Vagina (tissue), 2 donors: ENCODE results near the gene TCF23.
"Not testable (repeated sequence)": the region's sequence is repeated elsewhere in the genome, so short reads cannot be mapped to it uniquely, and the experiment has no call there.

Experiments
- POLR2A ChIP-seq, 2 donors: fragments of 450-650 bp; IDR thresholded peaks; one replicate each; pipeline ENCODE4 v1.6.1; 2017; ENCODE audit warnings: antibody characterized with exemption in 2 of 2, mild to moderate bottlenecking in 2 of 2, moderate library complexity in 2 of 2
- POLR2AphosphoS5 ChIP-seq, 2 donors: sonication (generic); formaldehyde crosslinking; IDR thresholded peaks; one replicate each; pipeline ENCODE4 v1.9.0; 2017; ENCODE audit warnings: antibody characterized with exemption in 2 of 2, mild to moderate bottlenecking in 2 of 2, low read depth in 1 of 2; ENCODE audit not compliant: insufficient read depth in 1 of 2
- TF ChIP-seq, protein P1 (sequence below), 3 experiments: fragments of 450-650 bp in 2 of 3; fragments of 200-600 bp in 1 of 3; sonication (generic) in 1 of 3; IDR thresholded peaks; one replicate each; pipeline ENCODE4 v1.5.1; 2017 to 2019; ENCODE audit warnings: antibody characterized with exemption in 3 of 3, mild to moderate bottlenecking in 2 of 3, moderate library complexity in 2 of 3

DNA sequence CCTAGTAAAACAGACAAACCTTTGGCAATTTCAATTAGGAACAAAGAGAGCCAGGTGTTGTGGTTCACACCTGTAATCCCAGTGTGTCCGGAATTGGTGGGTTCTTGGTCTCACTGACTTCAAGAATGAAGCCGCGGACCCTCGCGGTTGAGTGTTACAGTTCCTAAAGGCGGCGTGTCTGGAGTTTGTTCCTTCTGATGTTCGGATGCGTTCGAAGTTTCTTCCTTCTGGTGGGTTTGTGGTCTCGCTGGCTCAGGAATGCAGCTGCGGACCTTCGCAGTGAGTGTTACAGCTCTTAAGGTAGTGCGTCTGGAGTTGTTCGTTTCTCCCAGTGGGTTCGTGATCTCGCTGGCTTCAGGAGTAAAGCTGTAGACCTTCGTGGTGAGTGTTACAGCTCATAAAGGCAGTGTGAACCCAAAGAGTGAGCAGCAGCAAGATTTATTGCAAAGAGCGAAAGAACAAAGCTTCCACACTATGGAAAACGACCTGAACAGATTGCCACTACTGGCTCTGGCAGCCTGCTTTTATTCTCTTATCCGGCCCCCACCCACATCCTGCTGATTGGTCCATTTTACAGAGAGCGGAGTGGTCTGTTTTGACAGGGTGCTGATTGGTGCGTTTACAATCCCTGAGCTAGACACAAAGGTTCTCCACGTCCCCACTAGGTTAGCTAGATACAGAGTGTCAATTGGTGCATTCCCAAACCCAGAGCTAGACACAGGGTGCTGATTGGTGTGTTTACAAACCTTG, 38.0 kb upstream of the TCF23 start:
- TF ChIP-seq, protein P1, sequence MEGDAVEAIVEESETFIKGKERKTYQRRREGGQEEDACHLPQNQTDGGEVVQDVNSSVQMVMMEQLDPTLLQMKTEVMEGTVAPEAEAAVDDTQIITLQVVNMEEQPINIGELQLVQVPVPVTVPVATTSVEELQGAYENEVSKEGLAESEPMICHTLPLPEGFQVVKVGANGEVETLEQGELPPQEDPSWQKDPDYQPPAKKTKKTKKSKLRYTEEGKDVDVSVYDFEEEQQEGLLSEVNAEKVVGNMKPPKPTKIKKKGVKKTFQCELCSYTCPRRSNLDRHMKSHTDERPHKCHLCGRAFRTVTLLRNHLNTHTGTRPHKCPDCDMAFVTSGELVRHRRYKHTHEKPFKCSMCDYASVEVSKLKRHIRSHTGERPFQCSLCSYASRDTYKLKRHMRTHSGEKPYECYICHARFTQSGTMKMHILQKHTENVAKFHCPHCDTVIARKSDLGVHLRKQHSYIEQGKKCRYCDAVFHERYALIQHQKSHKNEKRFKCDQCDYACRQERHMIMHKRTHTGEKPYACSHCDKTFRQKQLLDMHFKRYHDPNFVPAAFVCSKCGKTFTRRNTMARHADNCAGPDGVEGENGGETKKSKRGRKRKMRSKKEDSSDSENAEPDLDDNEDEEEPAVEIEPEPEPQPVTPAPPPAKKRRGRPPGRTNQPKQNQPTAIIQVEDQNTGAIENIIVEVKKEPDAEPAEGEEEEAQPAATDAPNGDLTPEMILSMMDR (IDR thresholded peaks at IDR 0.05): not testable (repeated sequence)
- not testable (repeated sequence) for TF ChIP-seq POLR2A (IDR thresholded peaks at IDR 0.05); POLR2AphosphoS5 (IDR thresholded peaks at IDR 0.05; ENCODE audit: insufficient read depth in 1 of 2, low read depth in 1 of 2)
